ENCODE data around the gene CLIP1. TPM values are rescaled to one million over a fixed set of nuclear protein-coding genes. Genes with fewer than 3 reads are reported as not detected.
A peak's percentile ranks its signal among the peaks of the same experiment; 100 is the strongest.

Gene CLIP1
- total RNA-seq, 1 donor, result 103 TPM

DNA sequence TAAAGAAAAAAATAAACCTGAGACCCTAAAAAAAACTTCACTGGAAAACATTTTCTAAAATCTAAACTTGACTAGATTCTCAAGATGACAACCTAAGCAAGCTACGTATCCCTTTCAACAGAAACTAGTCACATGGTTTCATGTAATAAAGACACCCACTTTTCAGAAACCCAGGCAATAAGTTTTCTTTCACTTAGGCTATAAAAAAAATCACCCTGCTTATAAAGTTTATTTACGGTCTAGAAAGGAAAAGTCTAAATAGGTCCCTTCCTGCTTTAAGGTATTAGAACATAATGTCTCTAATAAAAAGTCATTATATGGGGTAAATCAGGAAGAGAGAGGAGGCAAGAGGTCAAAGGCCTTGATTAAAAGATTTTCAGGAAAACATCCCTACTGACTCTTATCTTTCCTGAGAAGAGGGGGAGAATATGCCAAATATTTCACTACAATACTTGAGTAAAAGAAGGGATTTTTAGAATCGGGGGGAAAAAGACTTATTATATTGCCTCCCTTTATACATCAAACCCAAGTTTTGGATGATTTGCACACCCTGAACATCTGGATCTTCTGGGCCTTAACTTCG is 9.5 kb downstream of the CLIP1 start:
- Histone ChIP-seq H3K27me3 (ENCODE audit: insufficient read depth, low read length) (no peaks in the 10 kb centered on the region), H3K4me1 (ENCODE audit: insufficient read depth, low read length) (peaks cover 5% of the 10 kb centered on the region), H3K79me2 (ENCODE audit: insufficient read depth, low read length) (peaks cover 88% of the 10 kb centered on the region), H3K27ac (ENCODE audit: low read depth, low read length) (peak overlapping the region; percentile 22), H3K4me3 (ENCODE audit: insufficient read depth, low read length) (no peak overlapping the region), H3K9me3 (ENCODE audit: low read depth, low read length) (no peaks in the 10 kb centered on the region), H3K4me2 (ENCODE audit: insufficient read depth, low read length) (no peak overlapping the region), H2AFZ (ENCODE audit: low read length) (no peak overlapping the region), H4K20me1 (ENCODE audit: insufficient read depth, low read length) (peaks cover 6% of the 10 kb centered on the region), H3K36me3 (ENCODE audit: insufficient read depth, low read length) (no peaks in the 10 kb centered on the region)
- TF ChIP-seq, protein P1, sequence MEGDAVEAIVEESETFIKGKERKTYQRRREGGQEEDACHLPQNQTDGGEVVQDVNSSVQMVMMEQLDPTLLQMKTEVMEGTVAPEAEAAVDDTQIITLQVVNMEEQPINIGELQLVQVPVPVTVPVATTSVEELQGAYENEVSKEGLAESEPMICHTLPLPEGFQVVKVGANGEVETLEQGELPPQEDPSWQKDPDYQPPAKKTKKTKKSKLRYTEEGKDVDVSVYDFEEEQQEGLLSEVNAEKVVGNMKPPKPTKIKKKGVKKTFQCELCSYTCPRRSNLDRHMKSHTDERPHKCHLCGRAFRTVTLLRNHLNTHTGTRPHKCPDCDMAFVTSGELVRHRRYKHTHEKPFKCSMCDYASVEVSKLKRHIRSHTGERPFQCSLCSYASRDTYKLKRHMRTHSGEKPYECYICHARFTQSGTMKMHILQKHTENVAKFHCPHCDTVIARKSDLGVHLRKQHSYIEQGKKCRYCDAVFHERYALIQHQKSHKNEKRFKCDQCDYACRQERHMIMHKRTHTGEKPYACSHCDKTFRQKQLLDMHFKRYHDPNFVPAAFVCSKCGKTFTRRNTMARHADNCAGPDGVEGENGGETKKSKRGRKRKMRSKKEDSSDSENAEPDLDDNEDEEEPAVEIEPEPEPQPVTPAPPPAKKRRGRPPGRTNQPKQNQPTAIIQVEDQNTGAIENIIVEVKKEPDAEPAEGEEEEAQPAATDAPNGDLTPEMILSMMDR (IDR thresholded peaks at IDR 0.05; ENCODE audit: extremely low read depth, low read depth, low read length), result no peak
- no peak for DNase-seq (ENCODE audit: insufficient read length, low spot score, missing footprints)

DNA sequence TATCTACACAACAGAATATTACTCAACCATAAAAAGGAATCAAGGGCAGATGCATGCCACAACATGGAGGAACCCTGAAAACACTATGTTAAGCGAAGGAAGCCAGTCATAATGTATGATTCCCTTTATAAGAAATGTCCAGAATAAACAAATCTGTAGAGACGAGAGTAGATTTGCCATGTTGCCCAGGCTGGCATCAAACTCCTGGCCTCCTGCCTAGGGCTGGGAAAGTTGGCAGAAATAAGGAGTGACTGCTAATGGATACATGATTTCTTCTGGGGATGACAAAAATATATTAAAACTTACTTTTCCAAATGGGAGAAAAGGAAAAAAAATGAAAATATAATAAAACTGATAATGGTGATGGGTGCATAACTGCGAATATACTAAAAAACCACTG is 10.9 kb downstream of the CLIP1 start:
- no peak overlapping the region for H3K27ac ChIP-seq (ENCODE audit: low read depth, low read length)
- H3K4me3 ChIP-seq (ENCODE audit: insufficient read depth, low read length), result no peak overlapping the region

DNA sequence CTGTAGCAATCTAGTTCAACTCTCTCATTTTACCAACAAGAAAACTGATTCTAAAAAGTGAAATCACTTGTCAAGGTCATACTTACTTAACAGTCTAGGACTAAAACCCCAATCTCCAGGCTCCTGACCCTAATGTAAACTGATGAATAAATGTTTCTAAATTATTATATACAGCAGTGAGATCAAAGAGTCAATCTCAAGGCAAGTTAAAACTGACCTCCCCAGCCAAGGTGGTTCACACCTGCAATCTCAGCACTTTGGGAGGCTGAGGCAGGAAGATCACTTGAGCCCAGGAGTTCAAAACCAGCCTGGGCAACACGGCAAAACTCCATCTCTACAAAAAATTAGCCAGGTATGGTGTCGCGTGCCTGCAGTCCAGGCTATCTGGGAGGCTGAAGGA is 15.3 kb downstream of the CLIP1 start:
- peaks cover 12% of the 10 kb centered on the region for H3K4me1 ChIP-seq (ENCODE audit: insufficient read depth, low read length)
- TF ChIP-seq, protein P1 (IDR thresholded peaks at IDR 0.05; ENCODE audit: extremely low read depth, low read depth, low read length), result no peak
- no peak overlapping the region for H2AFZ ChIP-seq (ENCODE audit: low read length)

More for the DNA sequence above, 10.9 kb downstream of the CLIP1 start:
- DNase-seq (ENCODE audit: insufficient read length, low spot score, missing footprints), result no peak
- Histone ChIP-seq H2AFZ (ENCODE audit: low read length) (no peak overlapping the region), H3K36me3 (ENCODE audit: insufficient read depth, low read length) (no peaks in the 10 kb centered on the region), H3K4me1 (ENCODE audit: insufficient read depth, low read length) (peaks cover 8% of the 10 kb centered on the region), H3K4me2 (ENCODE audit: insufficient read depth, low read length) (no peak overlapping the region), H3K9me3 (ENCODE audit: low read depth, low read length) (no peaks in the 10 kb centered on the region), H4K20me1 (ENCODE audit: insufficient read depth, low read length) (peaks cover 4% of the 10 kb centered on the region), H3K27me3 (ENCODE audit: insufficient read depth, low read length) (no peaks in the 10 kb centered on the region), H3K79me2 (ENCODE audit: insufficient read depth, low read length) (peaks cover 86% of the 10 kb centered on the region)
- TF ChIP-seq, protein P1 (IDR thresholded peaks at IDR 0.05; ENCODE audit: extremely low read depth, low read depth, low read length), result no peak

DNA sequence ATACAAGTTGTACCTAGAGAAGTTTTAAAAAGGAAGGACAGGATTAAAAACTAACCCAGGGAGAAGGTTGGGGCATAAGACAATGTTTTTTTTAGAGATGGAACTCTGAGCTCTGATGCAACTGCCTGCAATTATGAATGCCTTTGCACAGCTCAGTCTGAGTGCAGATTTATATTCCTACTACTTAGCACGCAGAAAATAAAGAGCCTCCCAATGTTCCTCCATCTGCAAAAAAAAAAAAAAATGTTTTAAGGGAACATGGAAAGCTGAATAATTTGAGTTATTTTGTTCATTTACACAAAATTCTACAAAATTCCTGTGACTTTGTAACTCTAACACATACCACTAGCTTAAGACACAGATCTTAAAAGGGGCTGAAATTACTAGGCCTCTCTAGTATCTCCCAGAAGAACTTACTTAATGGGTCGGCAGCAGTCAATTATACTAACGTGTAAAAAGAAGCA is 15.7 kb downstream of the CLIP1 start:
- H3K79me2 ChIP-seq (ENCODE audit: insufficient read depth, low read length), result peaks cover 86% of the 10 kb centered on the region
- no peaks in the 10 kb centered on the region for H4K20me1 ChIP-seq (ENCODE audit: insufficient read depth, low read length)
- TF ChIP-seq, protein P1 (IDR thresholded peaks at IDR 0.05; ENCODE audit: extremely low read depth, low read depth, low read length), result no peak
- no peaks in the 10 kb centered on the region for H3K27me3 ChIP-seq (ENCODE audit: insufficient read depth, low read length)
- no peak overlapping the region for H2AFZ ChIP-seq (ENCODE audit: low read length)
- H3K9me3 ChIP-seq (ENCODE audit: low read depth, low read length), result no peaks in the 10 kb centered on the region
- H3K4me2 ChIP-seq (ENCODE audit: insufficient read depth, low read length), result peak overlapping the region; percentile 30
- peaks cover 12% of the 10 kb centered on the region for H3K4me1 ChIP-seq (ENCODE audit: insufficient read depth, low read length)
- H3K27ac ChIP-seq (ENCODE audit: low read depth, low read length), result peak overlapping the region; percentile 82
- H3K36me3 ChIP-seq (ENCODE audit: insufficient read depth, low read length), result peaks cover 3% of the 10 kb centered on the region
- H3K4me3 ChIP-seq (ENCODE audit: insufficient read depth, low read length), result no peak overlapping the region
- no peak for DNase-seq (ENCODE audit: insufficient read length, low spot score, missing footprints)

More for the DNA sequence above, 15.3 kb downstream of the CLIP1 start:
- no peaks in the 10 kb centered on the region for H4K20me1 ChIP-seq (ENCODE audit: insufficient read depth, low read length)
- H3K4me2 ChIP-seq (ENCODE audit: insufficient read depth, low read length), result no peak overlapping the region
- H3K79me2 ChIP-seq (ENCODE audit: insufficient read depth, low read length), result peaks cover 86% of the 10 kb centered on the region
- H3K36me3 ChIP-seq (ENCODE audit: insufficient read depth, low read length), result peaks cover 3% of the 10 kb centered on the region
- no peak overlapping the region for H3K4me3 ChIP-seq (ENCODE audit: insufficient read depth, low read length)
- no peaks in the 10 kb centered on the region for H3K9me3 ChIP-seq (ENCODE audit: low read depth, low read length)
- DNase-seq (ENCODE audit: insufficient read length, low spot score, missing footprints), result no peak
- peak overlapping the region; percentile 82 for H3K27ac ChIP-seq (ENCODE audit: low read depth, low read length)
- no peaks in the 10 kb centered on the region for H3K27me3 ChIP-seq (ENCODE audit: insufficient read depth, low read length)

Measured in osteoblast (primary cell).